ENCODE results near the gene TMEM198.

The TMEM198 gene

DNA sequence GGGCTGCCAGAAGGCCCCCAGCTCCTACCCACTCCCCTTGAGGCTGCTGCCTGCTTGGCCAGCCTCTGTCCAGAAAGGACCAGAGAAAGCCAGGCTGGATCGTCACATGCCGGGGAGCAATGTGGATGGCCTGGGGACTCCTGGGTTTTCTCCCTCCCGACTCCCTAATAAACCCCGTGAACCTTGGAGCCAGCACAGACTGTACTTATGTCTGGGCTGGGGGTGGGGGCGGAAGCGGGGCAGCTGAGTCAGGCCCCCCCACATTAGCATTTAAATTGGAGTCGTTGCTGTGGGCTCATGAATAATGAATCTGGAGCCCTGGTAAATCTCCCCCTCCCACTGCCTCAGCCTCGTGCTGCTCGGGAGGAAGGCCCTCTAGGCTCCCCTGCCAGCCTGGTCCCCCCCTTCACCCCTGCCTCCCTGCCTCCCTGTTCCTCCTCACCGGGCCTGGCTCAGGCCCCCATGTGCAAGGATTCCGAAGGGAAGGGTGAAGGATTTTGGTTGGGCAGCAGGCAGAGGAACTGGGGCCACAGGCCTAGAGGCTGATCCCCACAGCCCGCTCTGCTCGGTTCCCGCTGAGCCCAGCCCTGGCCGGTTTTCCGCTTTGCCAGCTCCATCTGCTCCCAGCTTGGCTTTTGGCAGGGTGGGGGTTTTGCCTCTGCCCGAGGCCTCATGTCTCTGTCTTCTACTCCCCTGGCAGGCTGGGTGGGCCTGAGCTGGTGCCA is 36.9 kb upstream of the TMEM198 start:
- Mint-ChIP-seq H3K4me1 (peaks cover 11% of the 10 kb centered on the region), H3K27me3 (peaks cover 16% of the 10 kb centered on the region), H3K36me3 (peaks cover 11% of the 10 kb centered on the region), H3K9me3 (no peaks in the 10 kb centered on the region), H3K4me3 (no peak overlapping the region), H3K27ac (no peak overlapping the region)

DNA sequence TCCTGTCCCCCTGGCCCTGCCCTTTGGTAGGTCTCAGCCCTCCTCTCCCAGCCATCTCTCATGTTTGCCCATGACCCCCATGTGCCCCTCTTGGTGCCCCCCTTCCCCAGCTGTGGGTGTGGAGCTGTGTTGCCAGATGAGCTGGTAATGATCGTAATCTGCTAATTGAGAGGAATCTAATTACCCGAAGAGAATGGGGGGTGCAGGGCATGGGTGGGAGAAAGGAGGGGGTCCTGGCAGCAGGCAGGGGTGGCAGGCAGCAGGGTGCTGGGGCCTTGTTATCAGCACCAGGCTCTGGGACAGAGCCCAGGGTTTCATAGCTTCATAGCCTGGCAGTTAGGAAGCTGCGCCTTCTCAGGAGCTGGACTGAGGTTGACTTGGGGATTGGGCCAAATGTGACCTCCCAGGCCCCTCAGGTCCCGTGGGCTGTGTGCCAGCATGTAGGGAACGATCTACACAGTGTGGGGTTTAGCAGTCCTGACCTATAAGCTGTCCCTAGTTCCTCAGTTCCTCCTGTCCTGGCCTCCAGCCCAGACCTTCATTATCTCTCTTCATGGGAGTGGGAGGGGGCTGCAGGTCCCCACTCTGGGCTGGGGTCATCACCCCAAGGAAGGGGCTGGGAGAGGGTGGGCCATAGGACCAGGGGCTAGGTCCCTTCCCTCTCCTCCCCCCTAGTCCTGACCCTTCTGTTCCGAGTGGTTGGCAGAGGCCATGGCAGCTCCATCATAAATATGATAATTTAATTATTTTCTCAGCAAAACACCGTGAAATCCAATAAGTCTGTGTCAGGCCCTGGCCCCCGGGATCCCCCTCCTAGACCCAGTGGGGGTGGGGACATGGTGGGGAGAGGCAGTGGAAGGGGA is 36.0 kb upstream of the TMEM198 start:
- Mint-ChIP-seq H3K27ac (no peak overlapping the region), H3K9me3 (no peaks in the 10 kb centered on the region), H3K4me3 (no peak overlapping the region), H3K36me3 (peaks cover 11% of the 10 kb centered on the region), H3K4me1 (peaks cover 11% of the 10 kb centered on the region), H3K27me3 (peaks cover 21% of the 10 kb centered on the region)

DNA sequence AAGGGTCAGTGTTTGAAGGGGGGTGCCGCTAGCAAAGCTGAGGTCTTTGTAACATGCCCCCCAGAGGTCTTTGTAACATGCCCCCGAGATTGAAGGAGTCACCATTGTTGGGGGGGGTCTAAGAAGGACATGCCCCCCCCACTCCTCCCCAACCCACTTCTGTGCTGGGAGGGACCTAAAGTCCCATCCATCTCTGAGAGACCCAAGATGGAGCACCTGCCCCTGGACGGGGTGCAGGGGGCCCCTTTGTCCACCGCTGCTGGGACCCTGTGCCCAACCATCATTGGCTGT is 35.4 kb upstream of the TMEM198 start:
- no peak overlapping the region for H3K4me3 Mint-ChIP-seq
- H3K4me1 Mint-ChIP-seq = peaks cover 13% of the 10 kb centered on the region
- H3K27ac Mint-ChIP-seq = no peak overlapping the region
- peaks cover 26% of the 10 kb centered on the region for H3K27me3 Mint-ChIP-seq
- peaks cover 11% of the 10 kb centered on the region for H3K36me3 Mint-ChIP-seq
- no peaks in the 10 kb centered on the region for H3K9me3 Mint-ChIP-seq

DNA sequence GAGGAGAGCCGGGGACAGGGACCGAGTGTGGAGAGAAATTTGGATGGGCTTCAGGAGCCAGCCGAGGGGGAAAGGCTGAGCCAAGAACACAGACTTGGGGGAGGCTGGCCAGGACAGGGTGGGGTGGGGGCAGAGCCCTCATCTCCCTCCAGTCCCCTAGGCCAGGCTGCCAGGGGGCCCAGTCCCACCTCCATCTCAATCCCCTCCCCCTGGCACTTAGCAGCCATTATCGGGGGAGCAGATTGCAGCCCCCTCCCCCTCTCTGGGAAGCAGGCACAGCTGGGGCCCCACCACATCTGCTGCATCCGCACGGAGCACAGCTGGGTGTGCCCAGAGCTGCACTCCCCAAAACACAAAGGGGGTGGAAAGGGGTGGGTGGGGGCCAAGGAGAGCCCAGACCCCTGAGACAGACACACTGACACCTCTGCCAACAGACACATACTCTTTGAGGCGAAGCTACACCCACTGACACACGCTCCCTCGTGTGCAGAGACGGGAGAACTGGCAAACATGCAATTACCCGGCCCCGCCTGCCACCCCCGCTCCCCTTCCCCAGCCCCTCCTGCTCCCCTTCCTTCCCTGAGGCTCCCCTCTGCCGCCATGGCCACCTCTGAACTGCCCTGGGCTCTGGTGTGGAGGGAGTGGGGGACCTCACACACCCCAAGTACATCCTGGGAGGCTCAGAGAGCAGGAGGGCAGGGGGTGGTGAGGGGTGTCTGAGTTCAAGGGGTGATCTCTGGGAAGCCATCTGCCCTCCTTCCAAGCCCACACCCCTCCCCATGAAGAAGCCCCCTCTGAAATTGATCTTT is 34.7 kb upstream of the TMEM198 start:
- H3K27ac Mint-ChIP-seq = no peak overlapping the region

DNA sequence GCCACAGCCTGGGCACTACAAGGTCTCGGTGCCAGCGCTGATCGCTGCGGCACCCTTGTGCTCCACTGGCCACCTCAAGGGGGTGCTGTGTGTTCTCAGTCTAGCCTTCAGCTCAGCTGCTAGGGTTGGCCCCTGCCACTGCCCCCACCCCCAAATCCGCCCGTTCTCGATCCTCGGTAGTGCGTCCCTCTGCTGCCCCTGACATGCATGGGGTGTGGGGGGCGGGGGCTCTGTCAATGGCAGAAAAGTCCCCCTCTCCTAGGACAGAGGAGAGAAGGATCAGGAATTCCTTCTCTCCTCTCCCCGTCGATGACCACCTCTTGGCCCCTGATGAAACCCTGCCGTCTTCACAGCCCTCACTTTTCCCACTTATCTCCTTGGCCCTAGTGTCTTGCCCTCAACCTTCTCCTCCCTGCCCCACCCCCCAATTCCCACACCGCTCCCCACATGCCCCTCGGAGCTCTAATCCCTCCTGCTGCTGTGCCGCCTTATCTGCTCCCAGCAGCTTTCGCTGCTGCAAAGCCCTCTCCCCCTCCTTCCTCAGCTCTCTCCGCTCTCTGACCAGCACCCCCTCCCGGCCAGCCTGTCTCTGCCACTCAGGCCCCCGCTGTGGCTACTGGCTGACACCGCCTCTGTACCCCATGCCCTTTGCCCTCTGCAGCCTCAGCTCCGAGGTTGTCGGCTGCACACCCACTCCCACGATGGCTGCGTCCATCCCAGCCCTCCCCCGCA is 33.9 kb upstream of the TMEM198 start:
- Mint-ChIP-seq H3K27me3 (peaks cover 35% of the 10 kb centered on the region), H3K4me3 (peak overlapping the region; percentile 23), H3K27ac (no peak overlapping the region)

More for the DNA sequence above, 34.7 kb upstream of the TMEM198 start:
- no peaks in the 10 kb centered on the region for H3K9me3 Mint-ChIP-seq
- peaks cover 34% of the 10 kb centered on the region for H3K27me3 Mint-ChIP-seq
- H3K4me3 Mint-ChIP-seq = no peak overlapping the region
- H3K36me3 Mint-ChIP-seq = peaks cover 11% of the 10 kb centered on the region
- peaks cover 21% of the 10 kb centered on the region for H3K4me1 Mint-ChIP-seq

DNA sequence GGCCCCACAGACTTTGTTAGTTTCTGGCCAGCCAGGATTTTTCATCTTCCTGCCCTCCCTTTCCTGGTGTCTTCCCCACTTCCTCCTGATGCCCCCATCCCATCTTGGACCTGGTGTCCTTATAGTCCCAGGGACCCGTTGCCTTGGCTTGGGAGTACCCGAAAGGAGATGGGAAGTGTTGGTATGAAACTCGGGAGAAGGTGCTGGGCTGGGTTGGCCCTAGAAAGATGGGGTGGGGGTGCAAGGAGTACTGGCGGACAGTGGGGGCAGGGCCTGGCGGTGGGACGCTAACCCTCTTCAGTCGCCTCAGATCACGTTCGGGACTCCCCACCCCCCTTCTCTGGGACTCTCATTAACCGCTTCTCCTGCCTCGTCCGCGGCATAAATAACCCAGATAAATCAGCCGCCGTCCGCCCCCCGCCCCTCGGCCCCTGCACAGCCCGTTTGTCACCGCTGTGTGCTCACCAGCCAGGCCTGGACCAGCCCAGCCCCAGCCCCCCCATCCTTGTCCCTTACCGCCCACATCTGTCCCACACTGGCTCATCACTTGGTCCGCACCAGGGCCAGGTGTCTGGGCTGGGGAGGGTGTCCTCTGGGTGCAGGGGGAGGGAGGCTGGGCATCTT is 33.2 kb upstream of the TMEM198 start:
- Mint-ChIP-seq H3K27ac (no peak overlapping the region), H3K4me3 (peak overlapping the region; percentile 23), H3K36me3 (peaks cover 7% of the 10 kb centered on the region), H3K27me3 (peaks cover 39% of the 10 kb centered on the region), H3K9me3 (no peaks in the 10 kb centered on the region), H3K4me1 (peaks cover 22% of the 10 kb centered on the region)

More for the DNA sequence above, 33.9 kb upstream of the TMEM198 start:
- H3K9me3 Mint-ChIP-seq = no peaks in the 10 kb centered on the region
- H3K4me1 Mint-ChIP-seq = peaks cover 22% of the 10 kb centered on the region
- peaks cover 10% of the 10 kb centered on the region for H3K36me3 Mint-ChIP-seq

DNA sequence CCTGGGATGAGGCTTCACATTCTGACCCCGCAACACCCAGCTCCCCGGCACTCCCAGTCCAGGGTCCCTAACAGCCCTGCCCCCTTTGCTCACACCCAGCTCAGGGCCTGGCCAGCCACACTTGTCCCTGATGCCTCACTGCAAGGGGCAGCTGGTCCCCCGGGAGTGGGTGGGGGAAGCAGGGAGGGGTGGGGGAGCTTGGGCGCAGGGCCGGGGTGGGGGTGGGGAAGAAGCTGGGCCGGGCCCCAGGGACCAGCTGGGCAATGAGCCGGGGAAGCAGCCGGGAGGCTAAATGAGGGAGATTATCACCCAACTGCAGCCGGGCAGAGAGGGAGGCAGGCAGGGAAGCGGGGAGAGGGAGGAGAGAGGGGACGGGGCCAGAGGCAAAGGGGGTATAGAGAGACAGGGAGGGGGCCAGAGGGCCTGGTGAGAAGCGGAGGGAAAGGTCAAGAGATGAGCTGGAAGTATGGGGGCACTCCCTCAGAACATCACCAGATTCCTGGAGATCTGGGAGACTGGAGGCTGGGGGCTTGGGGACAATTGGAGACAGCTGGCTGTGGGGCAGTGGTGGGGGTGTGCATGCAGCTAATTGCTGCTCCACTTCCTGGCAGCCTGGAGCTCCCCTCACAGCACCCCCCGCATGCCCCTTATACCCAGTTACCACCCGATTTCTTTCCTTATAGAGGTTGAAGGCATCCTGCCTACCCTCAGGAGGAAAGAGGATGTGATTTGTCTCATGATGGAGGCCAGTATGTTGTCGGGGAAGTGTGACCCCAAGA is 32.1 kb upstream of the TMEM198 start:
- Mint-ChIP-seq H3K9me3 (no peaks in the 10 kb centered on the region), H3K27me3 (peaks cover 48% of the 10 kb centered on the region), H3K36me3 (peaks cover 3% of the 10 kb centered on the region), H3K4me1 (peaks cover 22% of the 10 kb centered on the region), H3K27ac (no peak overlapping the region), H3K4me3 (no peak overlapping the region)

DNA sequence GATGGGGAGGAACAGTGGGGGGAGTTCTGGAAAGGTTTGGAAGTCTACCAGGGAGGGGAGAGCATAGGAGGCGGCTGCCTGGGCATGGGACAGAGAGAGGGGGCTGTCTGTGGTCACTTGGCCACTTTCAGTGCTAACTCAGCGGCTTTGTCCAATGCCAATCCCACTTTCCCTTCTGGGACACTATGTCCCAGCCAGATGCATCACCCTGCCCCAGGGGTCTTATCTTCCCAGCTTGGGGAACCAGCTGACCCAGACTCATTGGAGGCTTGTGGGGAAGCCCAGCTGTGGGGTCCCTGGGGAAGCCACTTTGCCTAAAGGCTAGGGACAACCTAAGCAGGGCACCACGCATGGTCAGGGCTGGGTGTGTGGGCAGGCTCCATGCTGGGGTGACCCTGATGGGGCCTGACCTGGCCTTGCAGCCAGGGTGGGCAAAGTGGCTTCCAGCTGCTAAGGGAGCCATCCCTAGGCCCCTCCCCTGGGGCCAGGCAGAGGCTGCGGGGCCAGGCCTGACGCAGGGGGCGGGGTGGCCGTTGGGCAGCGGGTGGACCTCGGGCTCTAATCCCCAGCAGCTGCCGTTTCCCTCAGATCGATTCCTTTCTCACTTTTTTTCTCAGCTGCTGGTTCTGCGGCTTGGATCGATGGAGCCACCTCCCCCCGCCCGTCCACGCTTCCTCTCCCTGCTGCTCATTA is 31.2 kb upstream of the TMEM198 start:
- H3K27me3 Mint-ChIP-seq = peaks cover 51% of the 10 kb centered on the region
- H3K4me1 Mint-ChIP-seq = peaks cover 22% of the 10 kb centered on the region
- H3K9me3 Mint-ChIP-seq = no peaks in the 10 kb centered on the region
- no peak overlapping the region for H3K27ac Mint-ChIP-seq
- H3K36me3 Mint-ChIP-seq = no peaks in the 10 kb centered on the region
- H3K4me3 Mint-ChIP-seq = no peak overlapping the region

DNA sequence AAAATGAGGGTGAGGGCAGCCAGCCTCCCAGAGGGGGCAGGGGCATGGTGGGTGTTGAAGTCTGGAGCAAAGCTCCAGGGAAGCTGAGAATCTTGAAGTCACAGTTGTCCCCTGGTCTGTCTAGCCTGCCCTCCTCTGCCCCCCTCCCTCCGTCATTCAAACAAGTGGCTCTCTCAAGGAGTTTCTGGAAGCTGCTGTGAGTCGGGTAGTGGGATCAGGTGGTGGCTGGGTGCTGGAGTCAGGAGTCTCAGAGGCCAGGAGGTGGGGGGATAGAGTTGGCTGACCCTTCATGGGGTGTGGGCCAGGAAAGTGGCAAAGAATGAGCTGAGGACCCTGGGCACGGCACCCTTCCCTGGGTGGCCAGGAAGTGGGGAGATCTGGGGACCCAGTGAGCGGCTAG is 30.0 kb upstream of the TMEM198 start:
- Mint-ChIP-seq H3K36me3 (no peaks in the 10 kb centered on the region), H3K4me1 (peaks cover 22% of the 10 kb centered on the region), H3K27ac (no peak overlapping the region), H3K9me3 (no peaks in the 10 kb centered on the region), H3K4me3 (no peak overlapping the region), H3K27me3 (peaks cover 56% of the 10 kb centered on the region)

DNA sequence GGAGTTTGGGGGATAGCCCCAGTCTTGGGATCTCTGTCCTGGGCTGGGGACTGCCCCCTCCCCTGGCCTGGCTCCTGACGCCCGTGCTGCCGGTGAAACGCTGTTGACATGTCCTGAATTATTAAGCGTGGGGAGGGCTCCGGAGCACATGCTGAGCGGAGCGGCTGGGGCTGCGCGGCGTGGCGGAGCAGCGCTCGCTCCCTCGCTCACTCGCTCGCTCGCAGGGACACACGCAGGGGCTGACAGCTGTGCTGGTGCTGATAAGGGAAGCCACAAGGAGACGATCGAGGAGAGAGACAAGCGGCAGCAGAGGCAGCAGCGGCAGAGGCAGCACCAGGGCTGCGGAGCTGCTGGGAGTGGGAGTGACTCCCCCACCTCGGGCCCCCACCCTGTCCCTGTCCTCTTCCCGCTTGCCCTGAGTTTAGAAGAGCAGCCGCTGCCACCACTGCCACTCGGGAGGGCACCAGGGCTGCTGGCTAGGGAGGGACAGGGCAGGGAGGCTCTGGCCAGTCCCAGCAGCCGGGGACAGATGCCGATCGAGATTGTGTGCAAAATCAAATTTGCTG is 29.5 kb upstream of the TMEM198 start, which contains the start of gene ASIC4:
ASIC4 (plus strand) TSS at position 287 of the 566 bp plus-strand sequence; CDS start at position 530, 243 bp downstream.
- H3K36me3 Mint-ChIP-seq = no peaks in the 10 kb centered on the region
- H3K9me3 Mint-ChIP-seq = no peaks in the 10 kb centered on the region
- H3K27ac Mint-ChIP-seq = no peak within 1 kb of the TSS
- peaks cover 57% of the 10 kb centered on the region for H3K27me3 Mint-ChIP-seq
- peaks cover 22% of the 10 kb centered on the region for H3K4me1 Mint-ChIP-seq
- no peak within 1 kb of the TSS for H3K4me3 Mint-ChIP-seq

DNA sequence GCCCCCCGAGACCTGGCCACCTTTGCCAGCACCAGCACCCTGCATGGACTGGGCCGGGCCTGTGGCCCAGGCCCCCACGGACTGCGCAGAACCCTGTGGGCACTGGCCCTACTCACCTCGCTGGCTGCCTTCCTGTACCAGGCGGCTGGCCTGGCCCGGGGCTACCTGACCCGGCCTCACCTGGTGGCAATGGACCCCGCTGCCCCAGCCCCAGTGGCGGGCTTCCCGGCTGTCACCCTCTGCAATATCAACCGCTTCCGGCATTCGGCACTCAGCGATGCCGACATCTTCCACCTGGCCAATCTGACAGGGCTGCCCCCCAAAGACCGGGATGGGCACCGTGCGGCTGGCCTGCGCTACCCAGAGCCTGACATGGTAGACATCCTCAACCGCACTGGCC is 29.0 kb upstream of the TMEM198 start:
- H3K27me3 Mint-ChIP-seq = peaks cover 54% of the 10 kb centered on the region
- no peak overlapping the region for H3K4me3 Mint-ChIP-seq
- no peaks in the 10 kb centered on the region for H3K36me3 Mint-ChIP-seq
- H3K4me1 Mint-ChIP-seq = peaks cover 17% of the 10 kb centered on the region
- H3K9me3 Mint-ChIP-seq = no peaks in the 10 kb centered on the region
- H3K27ac Mint-ChIP-seq = no peak overlapping the region

DNA sequence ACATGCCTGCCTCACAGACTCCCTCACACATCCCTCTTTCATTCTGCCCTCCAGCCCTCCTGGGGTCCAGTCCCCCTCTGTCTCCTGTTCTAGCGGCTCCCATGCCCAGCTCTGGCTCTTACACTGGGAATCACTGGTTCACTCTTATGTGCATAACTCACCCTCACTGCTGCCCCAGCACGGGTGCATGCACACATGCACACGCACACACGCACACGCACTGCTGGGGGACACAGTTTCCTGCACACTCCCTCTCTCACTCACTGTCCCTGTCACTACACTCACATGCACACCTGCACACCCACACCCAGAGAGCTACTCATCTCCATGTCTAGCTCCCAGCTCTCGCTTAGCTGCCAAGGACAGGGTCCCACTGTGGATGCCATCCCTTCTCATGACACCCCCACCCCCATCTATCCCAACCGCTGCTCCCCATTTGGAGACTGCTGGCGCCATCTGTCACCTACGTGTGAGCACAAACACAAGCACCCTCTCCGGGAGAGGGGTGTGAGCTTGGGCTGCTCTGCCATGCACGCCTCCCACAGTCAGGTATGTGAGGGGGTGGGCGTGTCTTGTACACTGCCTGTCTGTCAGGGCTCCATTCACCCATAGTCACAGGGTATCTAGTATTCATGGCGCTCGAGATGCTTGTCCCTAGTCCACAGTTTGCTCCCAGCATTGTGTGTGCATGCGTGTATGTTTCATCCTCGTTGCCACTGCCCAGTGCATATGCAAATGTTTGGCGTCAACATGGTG is 27.8 kb upstream of the TMEM198 start:
- H3K36me3 Mint-ChIP-seq = no peaks in the 10 kb centered on the region
- H3K27me3 Mint-ChIP-seq = peaks cover 51% of the 10 kb centered on the region
- H3K4me3 Mint-ChIP-seq = no peak overlapping the region
- H3K4me1 Mint-ChIP-seq = peaks cover 11% of the 10 kb centered on the region
- H3K27ac Mint-ChIP-seq = no peak overlapping the region
- H3K9me3 Mint-ChIP-seq = no peaks in the 10 kb centered on the region

DNA sequence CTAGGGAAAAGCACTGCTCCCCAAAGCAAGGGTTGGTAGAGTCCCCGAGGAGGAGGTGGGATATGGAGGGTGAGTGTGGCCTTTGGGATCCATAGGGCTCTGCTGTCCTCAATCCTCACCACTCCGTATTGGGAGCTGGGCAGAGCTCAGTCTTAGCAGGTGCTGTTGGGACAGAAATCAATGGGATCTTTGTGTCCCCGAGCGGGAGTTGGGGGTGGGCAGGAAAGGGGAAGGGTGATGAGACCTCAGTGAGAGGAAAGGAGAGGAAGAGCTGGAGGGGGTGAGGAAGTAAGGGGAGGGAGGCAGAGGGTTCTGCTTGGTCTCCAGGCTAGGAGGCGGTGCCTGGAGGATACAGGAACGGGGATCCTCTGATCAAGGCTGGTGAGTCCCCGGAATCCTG is 26.9 kb upstream of the TMEM198 start:
- Mint-ChIP-seq H3K27ac (no peak overlapping the region), H3K4me1 (peaks cover 18% of the 10 kb centered on the region), H3K9me3 (no peaks in the 10 kb centered on the region)

More for the DNA sequence above, 26.9 kb upstream of the TMEM198 start:
- Mint-ChIP-seq H3K4me3 (no peak overlapping the region), H3K36me3 (no peaks in the 10 kb centered on the region), H3K27me3 (peaks cover 57% of the 10 kb centered on the region)

All from activated naive CD4-positive, alpha-beta T cell treated with anti-CD3 and anti-CD28 coated beads, Interleukin-2, amount 50 U/mL, for 24 hours (primary cell).